Suprapubic skin (tissue), 4 donors: ENCODE results near the gene TMEM163. TPM values are rescaled to one million over a fixed set of nuclear protein-coding genes. Genes with fewer than 3 reads are reported as not detected.
"Not testable (repeated sequence)": the region's sequence is repeated elsewhere in the genome, so short reads cannot be mapped to it uniquely, and the experiment has no call there.

Experiments
- DNase-seq, 2 donors: peaks; one replicate each; pipeline ENCODE4 v3.0.0-alpha.2; 2019; ENCODE audit warnings: low spot score in 2 of 2
- H3K27ac ChIP-seq: fragments of 200-600 bp; sonication (generic); one replicate; pipeline ENCODE4 v1.5.1; 2019
- H3K27me3 ChIP-seq: fragments of 200-600 bp; sonication (generic); one replicate; pipeline ENCODE4 v1.5.1; 2019
- H3K36me3 ChIP-seq: fragments of 200-600 bp; sonication (generic); one replicate; pipeline ENCODE4 v1.5.1; 2019
- H3K4me1 ChIP-seq: fragments of 200-600 bp; sonication (generic); one replicate; pipeline ENCODE4 v1.5.1; 2019
- H3K4me3 ChIP-seq: fragments of 200-600 bp; sonication (generic); one replicate; pipeline ENCODE4 v1.5.1; 2019; ENCODE audit warnings: mild to moderate bottlenecking
- H3K9me3 ChIP-seq: fragments of 200-600 bp; sonication (generic); one replicate; pipeline ENCODE4 v1.5.1; 2019
- CTCF ChIP-seq, 2 donors: fragments of 200-600 bp in 1 of 2; fragments of 450-650 bp in 1 of 2; sonication (generic) in 1 of 2; IDR thresholded peaks; one replicate each; pipeline ENCODE4 v1.5.1; 2016 to 2019; ENCODE audit warnings: antibody characterized with exemption in 2 of 2, mild to moderate bottlenecking in 1 of 2, moderate library complexity in 1 of 2
- EP300 ChIP-seq: sonication (generic); formaldehyde crosslinking; IDR thresholded peaks from one replicate; pipeline ENCODE4 v1.6.1; 2017; ENCODE audit warnings: antibody characterized with exemption
- POLR2A ChIP-seq, 2 donors: fragments of 450-650 bp; IDR thresholded peaks; one replicate each; pipeline ENCODE4 v1.6.1; 2017; ENCODE audit warnings: antibody characterized with exemption in 2 of 2, mild to moderate bottlenecking in 2 of 2, moderate library complexity in 2 of 2
- POLR2AphosphoS5 ChIP-seq, 3 donors: sonication (generic); formaldehyde crosslinking; IDR thresholded peaks; one replicate each; pipeline ENCODE4 v1.6.1; 2017; ENCODE audit warnings: antibody characterized with exemption in 3 of 3
- WGBS: methylation state at CpG from one replicate; pipeline ENCODE4 v1.1.5; 2018; 5-methylcytosine and 5-hydroxymethylcytosine counted together
- total RNA-seq, 4 donors: library from RNA; depleted of rRNA; stranded (reverse); fragments of >200 nt; gene quantifications; one replicate each; pipeline ENCODE4 v1.1.0, GENCODE V29; 2016

TMEM163 gene
- total RNA-seq, 4 donors from 2014 or later = 0.23 to 0.72 TPM; not detected in 2

DNA sequence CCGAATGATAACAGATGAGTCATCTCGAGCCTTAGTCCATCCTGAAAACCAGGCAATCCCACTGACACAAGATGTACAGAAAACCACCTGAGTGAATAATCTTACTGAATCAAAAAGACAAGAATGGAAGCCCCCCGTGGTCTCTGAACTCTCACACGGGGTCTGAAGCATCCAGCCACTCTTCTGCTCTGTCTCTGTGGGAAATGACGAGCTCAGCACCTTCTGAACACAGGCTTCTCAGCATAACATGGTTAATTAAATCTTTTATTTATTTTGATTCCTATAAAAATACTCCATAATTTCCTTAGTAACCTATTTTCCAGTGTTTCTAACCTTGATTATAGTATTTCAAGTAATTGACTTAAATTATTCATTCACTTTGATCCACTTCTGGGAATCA lies 203.7 kb downstream of the TMEM163 start:
- 66% methylated on average over 5 of the region's 5 CpGs for WGBS
- Histone ChIP-seq H3K27me3 (no peaks in the 10 kb centered on the region), H3K36me3 (no peaks in the 10 kb centered on the region)

GRCh38 chr2:134513465-134513804 lies 205.4 kb downstream of the TMEM163 start:
- Histone ChIP-seq H3K27ac (no peak overlapping the region), H3K9me3 (no peaks in the 10 kb centered on the region), H3K36me3 (no peaks in the 10 kb centered on the region), H3K4me3 (no peak overlapping the region), H3K27me3 (no peaks in the 10 kb centered on the region), H3K4me1 (no peaks in the 10 kb centered on the region)
- DNase-seq = no peak
- WGBS = 72% methylated on average over 5 of the region's 5 CpGs
- TF ChIP-seq POLR2AphosphoS5 (IDR thresholded peaks at IDR 0.05) = no peak
- no peak for TF ChIP-seq POLR2A (IDR thresholded peaks at IDR 0.05)
- no peak for TF ChIP-seq CTCF (IDR thresholded peaks at IDR 0.05)
- TF ChIP-seq EP300 = no peak

More for the DNA sequence above, 203.7 kb downstream of the TMEM163 start:
- no peak for DNase-seq
- H3K27ac ChIP-seq = no peak overlapping the region
- TF ChIP-seq EP300 = no peak
- no peak for TF ChIP-seq POLR2A (IDR thresholded peaks at IDR 0.05)
- no peak for TF ChIP-seq CTCF (IDR thresholded peaks at IDR 0.05)
- no peak for TF ChIP-seq POLR2AphosphoS5 (IDR thresholded peaks at IDR 0.05)
- H3K4me3 ChIP-seq = no peak overlapping the region
- no peaks in the 10 kb centered on the region for H3K4me1 ChIP-seq
- H3K9me3 ChIP-seq = no peaks in the 10 kb centered on the region

GRCh38 chr2:134512734-134513464 lies 205.9 kb downstream of the TMEM163 start:
- DNase-seq = no peak
- TF ChIP-seq CTCF (IDR thresholded peaks at IDR 0.05) (no peak), POLR2AphosphoS5 (IDR thresholded peaks at IDR 0.05) (no peak), EP300 (no peak), POLR2A (IDR thresholded peaks at IDR 0.05) (no peak)
- no peaks in the 10 kb centered on the region for H3K4me1 ChIP-seq
- no peaks in the 10 kb centered on the region for H3K9me3 ChIP-seq
- H3K4me3 ChIP-seq = no peak overlapping the region
- H3K27me3 ChIP-seq = no peaks in the 10 kb centered on the region
- no peaks in the 10 kb centered on the region for H3K36me3 ChIP-seq
- H3K27ac ChIP-seq = no peak overlapping the region
- 69% methylated on average over 4 of the region's 4 CpGs for whole genome bisulfite sequencing

- Histone ChIP-seq H3K4me3 (no peak overlapping the region), H3K27ac (no peak overlapping the region), H3K27me3 (no peaks in the 10 kb centered on the region), H3K36me3 (no peaks in the 10 kb centered on the region), H3K9me3 (no peaks in the 10 kb centered on the region), H3K4me1 (no peaks in the 10 kb centered on the region)
- TF ChIP-seq CTCF (IDR thresholded peaks at IDR 0.05) = no peak
- TF ChIP-seq POLR2AphosphoS5 (IDR thresholded peaks at IDR 0.05) = no peak
- TF ChIP-seq POLR2A (IDR thresholded peaks at IDR 0.05) = no peak
- no peak for TF ChIP-seq EP300
- WGBS = 31% methylated on average over 4 of the region's 4 CpGs
- peak in 1 of 2 donors; percentile 8 for DNase-seq
These were observed 210.4 kb downstream of the TMEM163 start for GRCh38 chr2:134508391-134508790.

- H3K36me3 ChIP-seq = no peaks in the 10 kb centered on the region
- H3K4me1 ChIP-seq = no peaks in the 10 kb centered on the region
- no peak overlapping the region for H3K27ac ChIP-seq
- TF ChIP-seq CTCF (IDR thresholded peaks at IDR 0.05) (no peak), EP300 (no peak), POLR2A (IDR thresholded peaks at IDR 0.05) (no peak), POLR2AphosphoS5 (IDR thresholded peaks at IDR 0.05) (no peak)
- 94% methylated on average over 1 of the region's 1 CpG for WGBS
- H3K9me3 ChIP-seq = no peaks in the 10 kb centered on the region
- peak in 1 of 2 donors; percentile 21 for DNase-seq
- H3K27me3 ChIP-seq = no peaks in the 10 kb centered on the region
- no peak overlapping the region for H3K4me3 ChIP-seq
These were observed 211.1 kb downstream of the TMEM163 start for GRCh38 chr2:134507697-134508096.

DNA sequence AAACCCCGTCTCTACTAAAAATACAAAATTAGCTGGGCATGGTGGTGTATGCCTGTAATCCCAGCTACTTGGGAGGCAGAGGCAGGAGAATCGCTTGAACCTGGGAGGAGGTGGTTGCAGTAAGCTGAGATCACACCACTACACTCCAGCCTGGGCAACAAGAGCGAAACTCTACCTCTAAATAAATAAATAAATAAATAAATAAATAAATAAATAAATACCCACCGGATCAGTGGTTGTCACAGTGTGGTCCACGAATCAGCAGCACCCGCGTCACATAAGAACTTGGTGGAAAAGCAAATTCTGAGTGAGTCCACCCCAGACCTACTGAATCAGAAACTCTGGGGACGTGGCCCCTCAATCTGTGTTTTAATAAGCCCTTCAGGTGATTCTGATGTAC lies 211.6 kb downstream of the TMEM163 start:
- not testable (repeated sequence) for H3K27me3 ChIP-seq, H3K9me3 ChIP-seq, H3K4me3 ChIP-seq, H3K4me1 ChIP-seq, H3K36me3 ChIP-seq, H3K27ac ChIP-seq, DNase-seq
- WGBS = 87% methylated on average over 8 of the region's 8 CpGs
